Bronchus fibroblast of lung (primary cell): ENCODE results near the gene CDKN1B. TPM values are rescaled to one million over a fixed set of nuclear protein-coding genes. Genes with fewer than 3 reads are reported as not detected.

ENCODE experiments used
- total RNA-seq: library from RNA; depleted of rRNA; stranded (reverse); fragments of >200 nt; gene quantifications from 2 replicates; pipeline ENCODE4 v1.2.3, GENCODE V29; 2015

The CDKN1B gene
- total RNA-seq, result 32.4 and 33.8 TPM in 2 replicates

DNA sequence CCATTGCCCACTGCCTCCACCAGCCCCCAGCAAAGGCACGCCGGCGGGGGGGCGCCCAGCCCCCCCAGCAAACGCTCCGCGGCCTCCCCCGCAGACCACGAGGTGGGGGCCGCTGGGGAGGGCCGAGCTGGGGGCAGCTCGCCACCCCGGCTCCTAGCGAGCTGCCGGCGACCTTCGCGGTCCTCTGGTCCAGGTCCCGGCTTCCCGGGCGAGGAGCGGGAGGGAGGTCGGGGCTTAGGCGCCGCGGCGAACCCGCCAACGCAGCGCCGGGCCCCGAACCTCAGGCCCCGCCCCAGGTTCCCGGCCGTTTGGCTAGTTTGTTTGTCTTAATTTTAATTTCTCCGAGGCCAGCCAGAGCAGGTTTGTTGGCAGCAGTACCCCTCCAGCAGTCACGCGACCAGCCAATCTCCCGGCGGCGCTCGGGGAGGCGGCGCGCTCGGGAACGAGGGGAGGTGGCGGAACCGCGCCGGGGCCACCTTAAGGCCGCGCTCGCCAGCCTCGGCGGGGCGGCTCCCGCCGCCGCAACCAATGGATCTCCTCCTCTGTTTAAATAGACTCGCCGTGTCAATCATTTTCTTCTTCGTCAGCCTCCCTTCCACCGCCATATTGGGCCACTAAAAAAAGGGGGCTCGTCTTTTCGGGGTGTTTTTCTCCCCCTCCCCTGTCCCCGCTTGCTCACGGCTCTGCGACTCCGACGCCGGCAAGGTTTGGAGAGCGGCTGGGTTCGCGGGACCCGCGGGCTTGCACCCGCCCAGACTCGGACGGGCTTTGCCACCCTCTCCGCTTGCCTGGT lies at the start of gene CDKN1B:
Gene CDKN1B, plus strand, starts transcription at position 576 of the 793 bp plus-strand sequence. CDS start 472 bp downstream, outside the sequence.

Other genes with a start within 250 kb of the CDKN1B start
- 7.1 and 11.8 TPM in 2 replicates for gene DUSP16, start 154.5 kb upstream of the CDKN1B start, total RNA-seq
- 15.0 and 17.0 TPM in 2 replicates for gene CREBL2, start 105.5 kb upstream of the CDKN1B start, total RNA-seq
- 0.50 and 0.89 TPM in 2 replicates for gene GPR19, start 21.2 kb upstream of the CDKN1B start, total RNA-seq
- gene APOLD1, start 68.3 kb downstream of the CDKN1B start, total RNA-seq, result 4.6 and 7.1 TPM in 2 replicates
- gene DDX47, start 96.0 kb downstream of the CDKN1B start, total RNA-seq, result 61.2 and 62.5 TPM in 2 replicates
- 6.1 and 7.4 TPM in 2 replicates for gene GPRC5A, start 174.2 kb downstream of the CDKN1B start, total RNA-seq
- gene GPRC5D, start 234.8 kb downstream of the CDKN1B start, total RNA-seq, result not detected in 2 replicates